ENCODE data around the gene SEC16B. TPM values are rescaled to one million over a fixed set of nuclear protein-coding genes. Genes with fewer than 3 reads are reported as not detected.
"Not testable (repeated sequence)": the region's sequence is repeated elsewhere in the genome, so short reads cannot be mapped to it uniquely, and the experiment has no call there.

SEC16B gene
- total RNA-seq, 4 donors from 2014 or later, result 4.7 to 16.9 (median 11.9) TPM

- H3K27ac ChIP-seq, result no peak overlapping the region
- intact Hi-C loops (cut with DNase I; ENCODE audit: low total_unique reads), result no loop called here
- H3K36me3 ChIP-seq, result no peaks in the 10 kb centered on the region
- no peaks in the 10 kb centered on the region for H3K27me3 ChIP-seq
- TF ChIP-seq POLR2A (IDR thresholded peaks at IDR 0.05) (no peak), CTCF (IDR thresholded peaks at IDR 0.05) (no peak)
- H3K4me3 ChIP-seq, result no peak overlapping the region
- H3K9me3 ChIP-seq, result no peaks in the 10 kb centered on the region
- no peak for DNase-seq
- no peaks in the 10 kb centered on the region for H3K4me1 ChIP-seq
Observed at GRCh38 chr1:178005450-178005849, 35.6 kb upstream of the SEC16B start.

GRCh38 chr1:178004926-178005391 is 35.1 kb upstream of the SEC16B start:
- no peaks in the 10 kb centered on the region for H3K27me3 ChIP-seq
- intact Hi-C loops (cut with DNase I; ENCODE audit: low total_unique reads), result no loop called here
- no peaks in the 10 kb centered on the region for H3K9me3 ChIP-seq
- no peaks in the 10 kb centered on the region for H3K36me3 ChIP-seq
- no peak for DNase-seq
- no peak overlapping the region for H3K4me3 ChIP-seq
- TF ChIP-seq POLR2A (IDR thresholded peaks at IDR 0.05) (no peak), CTCF (IDR thresholded peaks at IDR 0.05) (no peak)
- H3K4me1 ChIP-seq, result no peaks in the 10 kb centered on the region
- H3K27ac ChIP-seq, result no peak overlapping the region

GRCh38 chr1:177998696-177999631 is 29.1 kb upstream of the SEC16B start:
- no peak for TF ChIP-seq POLR2A (IDR thresholded peaks at IDR 0.05)
- TF ChIP-seq CTCF (IDR thresholded peaks at IDR 0.05), result no peak
- H3K27ac ChIP-seq, result no peak overlapping the region
- H3K4me1 ChIP-seq, result no peaks in the 10 kb centered on the region

GRCh38 chr1:177996957-177997356 is 27.1 kb upstream of the SEC16B start:
- no peaks in the 10 kb centered on the region for H3K36me3 ChIP-seq
- intact Hi-C loops (cut with DNase I; ENCODE audit: low total_unique reads), result no loop called here
- TF ChIP-seq CTCF (IDR thresholded peaks at IDR 0.05), result no peak
- no peak for TF ChIP-seq POLR2A (IDR thresholded peaks at IDR 0.05)
- no peak overlapping the region for H3K4me3 ChIP-seq
- no peaks in the 10 kb centered on the region for H3K27me3 ChIP-seq
- no peaks in the 10 kb centered on the region for H3K9me3 ChIP-seq
- no peaks in the 10 kb centered on the region for H3K4me1 ChIP-seq
- H3K27ac ChIP-seq, result no peak overlapping the region
- DNase-seq, result no peak

More at GRCh38 chr1:177998696-177999631, 29.1 kb upstream of the SEC16B start:
- intact Hi-C loops (cut with DNase I; ENCODE audit: low total_unique reads), result no loop called here
- no peaks in the 10 kb centered on the region for H3K36me3 ChIP-seq
- H3K4me3 ChIP-seq, result no peak overlapping the region
- no peak for DNase-seq
- H3K27me3 ChIP-seq, result no peaks in the 10 kb centered on the region
- H3K9me3 ChIP-seq, result no peaks in the 10 kb centered on the region

GRCh38 chr1:177995369-177995768 is 25.5 kb upstream of the SEC16B start:
- no peaks in the 10 kb centered on the region for H3K9me3 ChIP-seq
- no peaks in the 10 kb centered on the region for H3K4me1 ChIP-seq
- intact Hi-C loops (cut with DNase I; ENCODE audit: low total_unique reads), result no loop called here
- no peaks in the 10 kb centered on the region for H3K36me3 ChIP-seq
- no peak for DNase-seq
- no peak overlapping the region for H3K4me3 ChIP-seq
- TF ChIP-seq POLR2A (IDR thresholded peaks at IDR 0.05) (no peak), CTCF (IDR thresholded peaks at IDR 0.05) (no peak)
- H3K27me3 ChIP-seq, result no peaks in the 10 kb centered on the region
- H3K27ac ChIP-seq, result no peak overlapping the region

- H3K9me3 ChIP-seq; H3K27ac ChIP-seq; H3K27me3 ChIP-seq; intact Hi-C loops (cut with DNase I; ENCODE audit: low total_unique reads); DNase-seq; H3K36me3 ChIP-seq; H3K4me1 ChIP-seq; H3K4me3 ChIP-seq: not testable (repeated sequence)
Observed at GRCh38 chr1:177986281-177986680, 16.4 kb upstream of the SEC16B start.
